C4-2B (cell line): Measurements from ENCODE around the gene CHCHD3.

Experiments
- H3K27ac ChIP-seq: fragments of 450-650 bp; 2 replicates; pipeline ENCODE4 v1.5.1; 2017
- CTCF ChIP-seq: fragments of 450-650 bp; conservative IDR thresholded peaks from 2 replicates; pipeline ENCODE4 v1.5.1; 2017; ENCODE audit warnings: mild to moderate bottlenecking
- ZFX ChIP-seq: fragments of 450-650 bp; IDR thresholded peaks from 2 replicates; pipeline ENCODE4 v1.6.1; 2017

Gene CHCHD3

DNA sequence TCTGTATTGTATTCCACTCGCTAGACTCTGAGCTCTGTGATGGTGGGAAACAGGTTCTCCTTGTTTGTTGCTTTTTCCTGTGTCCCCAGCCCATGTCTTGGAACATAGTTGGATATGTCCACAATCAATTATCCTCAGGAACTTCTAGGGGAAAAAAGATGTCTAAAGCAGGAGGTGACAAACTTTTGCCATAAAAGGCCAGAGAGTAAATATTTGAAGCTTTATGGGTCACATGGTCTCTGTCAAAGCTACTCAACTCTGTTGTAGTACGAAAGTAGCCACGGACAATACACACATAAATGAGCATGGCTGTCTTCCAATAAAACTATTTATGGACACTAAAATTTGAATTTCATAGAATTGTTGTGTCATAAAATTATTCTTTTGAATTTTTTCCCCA lies 220.5 kb downstream of the CHCHD3 start:
- no peak overlapping the region for H3K27ac ChIP-seq

GRCh38 chr7:132859199-132859598 lies 222.7 kb downstream of the CHCHD3 start:
- no peak for TF ChIP-seq CTCF
- TF ChIP-seq ZFX: no peak

More for the DNA sequence above, 220.5 kb downstream of the CHCHD3 start:
- TF ChIP-seq ZFX: no peak
- no peak for TF ChIP-seq CTCF

GRCh38 chr7:132858760-132859159 lies 223.1 kb downstream of the CHCHD3 start:
- no peak overlapping the region for H3K27ac ChIP-seq
- no peak for TF ChIP-seq ZFX
- no peak for TF ChIP-seq CTCF

More at GRCh38 chr7:132859199-132859598, 222.7 kb downstream of the CHCHD3 start:
- no peak overlapping the region for H3K27ac ChIP-seq

- H3K27ac ChIP-seq: no peak overlapping the region
- no peak for TF ChIP-seq CTCF
- TF ChIP-seq ZFX: no peak
Measured at GRCh38 chr7:132858251-132858650, 223.6 kb downstream of the CHCHD3 start.

DNA sequence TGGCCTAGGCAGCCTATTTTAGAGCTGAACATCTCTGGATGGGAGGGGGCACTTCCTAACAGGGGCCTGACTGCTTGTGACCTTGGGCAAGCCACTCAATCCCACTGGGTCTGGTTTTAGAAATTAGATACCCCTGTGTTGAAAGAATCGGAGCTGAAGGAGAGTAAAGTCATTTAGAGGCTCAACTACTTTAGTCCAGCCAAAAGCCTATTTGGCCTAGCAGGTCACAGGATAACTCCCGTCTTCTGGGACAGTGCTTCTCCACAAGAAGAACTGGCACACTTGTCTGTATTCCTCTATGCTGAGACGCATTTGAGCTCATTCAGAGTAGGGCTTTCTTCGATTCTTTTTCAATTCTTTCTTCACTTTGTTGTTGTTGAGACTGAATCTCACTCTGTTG lies 224.2 kb downstream of the CHCHD3 start:
- H3K27ac ChIP-seq: no peak overlapping the region
- TF ChIP-seq ZFX (no peak), CTCF (no peak)

GRCh38 chr7:132857031-132857430 lies 224.9 kb downstream of the CHCHD3 start:
- TF ChIP-seq CTCF (no peak), ZFX (no peak)
- no peak overlapping the region for H3K27ac ChIP-seq

GRCh38 chr7:132856416-132856815 lies 225.5 kb downstream of the CHCHD3 start:
- no peak overlapping the region for H3K27ac ChIP-seq
- no peak for TF ChIP-seq CTCF
- TF ChIP-seq ZFX: no peak
